ENCODE results near the gene STK24.

STK24 gene

GRCh38 chr13:98446234-98446621 is 130.7 kb downstream of the STK24 start:
- DNase-seq = no peak

GRCh38 chr13:98445340-98446233 is 131.3 kb downstream of the STK24 start:
- DNase-seq = no peak

- DNase-seq = no peak
Observed at GRCh38 chr13:98444381-98444780, 132.5 kb downstream of the STK24 start.

- no peak for DNase-seq
Observed at GRCh38 chr13:98443800-98444325, 133.0 kb downstream of the STK24 start.

- no peak for DNase-seq
Observed at GRCh38 chr13:98443329-98443728, 133.6 kb downstream of the STK24 start.

- DNase-seq = no peak
Observed at GRCh38 chr13:98442391-98443230, 134.3 kb downstream of the STK24 start.

GRCh38 chr13:98441056-98441676 is 135.7 kb downstream of the STK24 start:
- no peak for DNase-seq

GRCh38 chr13:98440390-98441055 is 136.4 kb downstream of the STK24 start:
- DNase-seq = no peak

GRCh38 chr13:98439896-98440295 is 137.0 kb downstream of the STK24 start:
- DNase-seq = no peak

GRCh38 chr13:98439126-98439828 is 137.6 kb downstream of the STK24 start:
- DNase-seq = no peak

GRCh38 chr13:98438246-98439125 is 138.4 kb downstream of the STK24 start:
- DNase-seq = no peak

GRCh38 chr13:98436233-98436910 is 140.5 kb downstream of the STK24 start:
- DNase-seq = no peak

GRCh38 chr13:98435376-98435775 is 141.5 kb downstream of the STK24 start:
- no peak for DNase-seq

GRCh38 chr13:98434060-98434459 is 142.8 kb downstream of the STK24 start:
- DNase-seq = no peak

GRCh38 chr13:98433654-98434053 is 143.3 kb downstream of the STK24 start:
- DNase-seq = no peak

GRCh38 chr13:98432638-98433037 is 144.3 kb downstream of the STK24 start:
- DNase-seq = no peak

- no peak for DNase-seq
Observed at GRCh38 chr13:98429977-98430736, 146.8 kb downstream of the STK24 start.

GRCh38 chr13:98429531-98429930 is 147.4 kb downstream of the STK24 start:
- no peak for DNase-seq

- no peak for DNase-seq
Observed at GRCh38 chr13:98429081-98429480, 147.8 kb downstream of the STK24 start.
